Neuronal stem cell (in vitro differentiated cells): ENCODE data around the gene TBC1D16.
A peak's percentile ranks its signal among the peaks of the same experiment; 100 is the strongest.

ENCODE experiments used
- DNase-seq: peaks from one replicate; pipeline ENCODE4 v3.0.0-alpha.2; 2013; ENCODE audit warnings: low spot score
- H2AFZ ChIP-seq: one replicate; pipeline ENCODE4 v1.6.1; 2013; ENCODE audit warnings: mild to moderate bottlenecking, low read length, inconsistent platforms
- H2AK5ac ChIP-seq: 2 replicates; pipeline ENCODE4 v1.6.1; 2013; ENCODE audit warnings: low read depth, mild to moderate bottlenecking, inconsistent platforms, low read length, moderate library complexity, mixed read lengths
- H2BK120ac ChIP-seq: 2 replicates; pipeline ENCODE4 v1.6.1; 2013; ENCODE audit warnings: low read depth, mild to moderate bottlenecking, inconsistent platforms, low read length, moderate library complexity, mixed read lengths
- H2BK12ac ChIP-seq: one replicate; pipeline ENCODE4 v1.6.1; 2013; ENCODE audit warnings: low read length, inconsistent platforms
- H2BK15ac ChIP-seq: 2 replicates; pipeline ENCODE4 v1.6.1; 2013; ENCODE audit warnings: mild to moderate bottlenecking, low read length, inconsistent platforms, mixed read lengths
- H2BK5ac ChIP-seq: one replicate; pipeline ENCODE4 v1.6.1; 2013; ENCODE audit warnings: inconsistent platforms, mild to moderate bottlenecking, low read length, moderate library complexity
- H3K14ac ChIP-seq: one replicate; pipeline ENCODE4 v1.6.1; 2013; ENCODE audit warnings: low read length, inconsistent platforms
- H3K18ac ChIP-seq: 2 replicates; pipeline ENCODE4 v1.6.1; 2013; ENCODE audit warnings: low read length, inconsistent platforms
- H3K23ac ChIP-seq: 2 replicates; pipeline ENCODE4 v1.6.1; 2013; ENCODE audit warnings: low read depth, mild to moderate bottlenecking, mixed read lengths, low read length, inconsistent platforms; ENCODE audit not compliant: poor library complexity
- H3K27ac ChIP-seq: replicated peaks from 3 replicates; pipeline ENCODE4 v1.5.1; 2013; ENCODE audit warnings: low read length, inconsistent platforms
- H3K27me3 ChIP-seq, 3 experiments: 2 replicates each; pipeline ENCODE4 v1.6.1; 2013; ENCODE audit warnings: low read length in 3 of 3, mild to moderate bottlenecking in 2 of 3, inconsistent platforms in 1 of 3, low read depth in 1 of 3, mixed read lengths in 1 of 3, moderate library complexity in 1 of 3; ENCODE audit not compliant: control insufficient read depth in 3 of 3, insufficient read depth in 3 of 3
- H3K36me3 ChIP-seq, 2 donors: replicated peaks in 1 of 2; 2 replicates each; pipeline ENCODE4 v1.6.1; 2013; ENCODE audit warnings: low read length in 2 of 2; ENCODE audit not compliant: control insufficient read depth in 2 of 2, insufficient read depth in 2 of 2
- H3K4ac ChIP-seq: 2 replicates; pipeline ENCODE4 v1.6.1; 2013; ENCODE audit warnings: inconsistent platforms, mild to moderate bottlenecking, low read length, moderate library complexity
- H3K4me1 ChIP-seq, 2 donors: 1 replicate in 1 of 2; 2 replicates in 1 of 2; pipeline ENCODE4 v1.6.1; 2013; ENCODE audit warnings: low read length in 2 of 2, low read depth in 1 of 2; ENCODE audit not compliant: control insufficient read depth in 2 of 2, insufficient read depth in 1 of 2
- H3K4me2 ChIP-seq: one replicate; pipeline ENCODE4 v1.6.1; 2013; ENCODE audit warnings: mild to moderate bottlenecking, low read length, inconsistent platforms; ENCODE audit not compliant: insufficient read depth, poor library complexity, severe bottlenecking
- H3K4me3 ChIP-seq, 2 donors: 2 replicates each; pipeline ENCODE4 v1.5.1; 2013; ENCODE audit warnings: low read length in 2 of 2, mild to moderate bottlenecking in 2 of 2, inconsistent platforms in 1 of 2, moderate library complexity in 1 of 2
- H3K79me1 ChIP-seq: one replicate; pipeline ENCODE4 v1.6.1; 2013; ENCODE audit warnings: low read depth, mild to moderate bottlenecking, inconsistent platforms, low read length, moderate library complexity
- H3K9ac ChIP-seq: one replicate; pipeline ENCODE4 v1.6.1; 2013; ENCODE audit warnings: mild to moderate bottlenecking, low read depth, low read length, inconsistent platforms; ENCODE audit not compliant: poor library complexity
- H3K9me3 ChIP-seq, 2 donors: replicated peaks in 1 of 2; 2 replicates each; pipeline versions ENCODE3 to v1.6.1; 2013; ENCODE audit warnings: low read length in 2 of 2, mild to moderate bottlenecking in 2 of 2, inconsistent platforms in 1 of 2, low read depth in 1 of 2, mixed read lengths in 1 of 2, moderate library complexity in 1 of 2; ENCODE audit not compliant: control insufficient read depth in 2 of 2, insufficient read depth in 1 of 2
- H4K8ac ChIP-seq: one replicate; pipeline ENCODE4 v1.6.1; 2013; ENCODE audit warnings: low read depth, mild to moderate bottlenecking, inconsistent platforms, low read length, moderate library complexity
- H4K91ac ChIP-seq: one replicate; pipeline ENCODE4 v1.6.1; 2013; ENCODE audit warnings: low read length, low read depth, mild to moderate bottlenecking, inconsistent platforms; ENCODE audit not compliant: poor library complexity
- WGBS, 2 donors: extraction: QIAGEN DNeasy Blood & Tissue Kit; methylation state at CpG; one replicate each; pipeline ENCODE4 v1.1.7; 2013; ENCODE audit warnings: missing lambda C conversion rate in 2 of 2, mixed read lengths in 1 of 2; ENCODE audit not compliant: insufficient read length in 2 of 2, insufficient replicate concordance in 1 of 2; ENCODE audit errors: extremely low coverage in 2 of 2; 5-methylcytosine and 5-hydroxymethylcytosine counted together

TBC1D16 gene

DNA sequence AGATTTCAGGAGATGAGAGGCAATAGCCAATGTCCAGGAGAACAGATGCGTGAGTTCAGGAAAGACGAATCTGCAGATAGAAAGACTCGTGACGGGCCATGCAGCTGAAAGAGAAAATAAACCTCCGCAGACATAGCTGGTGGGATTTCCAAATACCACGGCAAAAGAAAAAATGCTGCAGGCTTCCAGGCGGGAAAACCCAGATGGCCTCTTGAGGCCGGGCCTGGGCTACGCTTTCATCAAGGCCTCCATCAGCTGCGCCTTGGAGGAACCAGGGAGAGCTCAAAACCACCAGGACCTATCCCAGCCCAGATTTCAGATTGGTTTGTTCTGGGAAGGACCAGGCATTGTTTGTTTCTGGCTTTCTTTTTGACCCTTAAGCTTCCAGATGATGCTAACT lies 17.4 kb upstream of the TBC1D16 start:
- Histone ChIP-seq H3K9me3 (no peaks in the 10 kb centered on the region), H2BK120ac (no peak overlapping the region), H3K36me3 (peaks cover 13 to 63% of the 10 kb centered on the region in 2 donors), H3K4me3 (no peak overlapping the region), H3K4me2 (no peak overlapping the region), H3K4ac (no peak overlapping the region), H2BK12ac (no peak overlapping the region), H4K91ac (no peak overlapping the region), H3K27ac (no peak overlapping the region), H3K18ac (no peak overlapping the region), H3K79me1 (no peaks in the 10 kb centered on the region), H3K4me1 (no peaks in the 10 kb centered on the region), H2BK5ac (no peak overlapping the region), H3K27me3 (no peaks in the 10 kb centered on the region), H2BK15ac (no peak overlapping the region), H2AFZ (no peak overlapping the region), H3K9ac (no peak overlapping the region), H2AK5ac (no peak overlapping the region), H3K14ac (no peak overlapping the region), H3K23ac (no peak overlapping the region), H4K8ac (no peak overlapping the region)
- no CpG with 5 or more reads among the region's 10 CpGs for WGBS, 2 donors
- no peak for DNase-seq

DNA sequence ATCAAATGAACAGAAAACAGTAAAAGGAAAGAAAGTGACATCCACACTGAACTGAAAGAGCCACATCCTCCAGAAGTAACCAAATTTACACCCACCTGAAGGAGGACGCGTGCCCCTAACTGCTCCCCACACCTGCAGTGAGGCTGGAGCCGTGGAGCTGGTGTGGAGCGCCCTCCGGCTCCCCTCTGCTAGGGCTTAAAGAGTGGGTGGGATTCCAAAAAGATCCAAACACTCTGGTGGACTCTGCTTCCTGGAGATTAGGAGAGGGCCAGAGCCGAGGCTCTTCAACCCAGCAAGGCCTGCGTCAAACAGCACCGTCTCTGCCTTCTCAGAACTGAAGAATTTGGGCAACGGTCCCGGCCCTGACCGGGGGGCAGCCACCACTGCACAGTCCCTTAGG lies 16.0 kb upstream of the TBC1D16 start:
- Histone ChIP-seq H3K27me3 (no peaks in the 10 kb centered on the region), H4K8ac (no peak overlapping the region), H4K91ac (no peak overlapping the region), H3K4me1 (no peaks in the 10 kb centered on the region), H3K79me1 (no peaks in the 10 kb centered on the region), H3K36me3 (peaks cover 13 to 62% of the 10 kb centered on the region in 2 donors), H2AK5ac (no peak overlapping the region), H3K18ac (no peak overlapping the region), H2BK120ac (no peak overlapping the region), H2BK15ac (no peak overlapping the region), H3K9me3 (no peaks in the 10 kb centered on the region), H3K14ac (no peak overlapping the region), H2AFZ (no peak overlapping the region), H3K4ac (no peak overlapping the region), H3K23ac (no peak overlapping the region), H3K4me3 (no peak overlapping the region), H2BK12ac (no peak overlapping the region), H3K9ac (no peak overlapping the region), H3K27ac (no peak overlapping the region), H3K4me2 (no peak overlapping the region), H2BK5ac (no peak overlapping the region)
- no peak for DNase-seq
- no CpG with 5 or more reads among the region's 11 CpGs for WGBS, 2 donors

DNA sequence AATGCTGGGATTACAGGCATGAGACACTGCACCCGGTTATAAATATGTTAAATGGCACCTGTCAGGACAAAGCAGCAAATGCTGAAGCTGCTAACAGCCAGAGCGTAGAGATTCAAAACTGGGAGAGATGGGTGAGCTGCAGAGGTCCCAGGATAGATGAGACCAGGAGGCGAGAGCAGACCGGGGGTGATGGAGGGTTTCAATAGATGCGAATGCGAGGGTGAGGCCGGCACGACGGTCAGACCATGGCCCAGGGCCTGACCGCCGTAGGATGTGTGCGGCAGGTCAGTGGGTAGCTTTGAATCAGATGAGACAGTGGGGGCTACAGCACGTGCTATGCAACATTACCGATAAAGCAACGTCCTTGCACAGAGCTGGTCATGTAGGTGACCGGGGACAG lies 15.0 kb upstream of the TBC1D16 start:
- peak overlapping the region in 1 of 2 donors; percentile 47 for H3K4me3 ChIP-seq
- no peak overlapping the region for H2BK15ac ChIP-seq
- H3K9ac ChIP-seq: peak overlapping the region; percentile 9
- no peaks in the 10 kb centered on the region for H3K27me3 ChIP-seq
- peaks cover 13 to 66% of the 10 kb centered on the region in 2 donors for H3K36me3 ChIP-seq
- no peak overlapping the region for H3K23ac ChIP-seq
- no peak overlapping the region for H2AFZ ChIP-seq
- H3K27ac ChIP-seq: no peak overlapping the region
- H4K8ac ChIP-seq: no peak overlapping the region
- H3K18ac ChIP-seq: no peak overlapping the region
- H4K91ac ChIP-seq: no peak overlapping the region
- H2AK5ac ChIP-seq: no peak overlapping the region
- no peak overlapping the region for H3K14ac ChIP-seq
- H3K4me2 ChIP-seq: no peak overlapping the region
- no peak overlapping the region for H2BK5ac ChIP-seq
- H2BK120ac ChIP-seq: no peak overlapping the region
- no peaks in the 10 kb centered on the region for H3K9me3 ChIP-seq
- H3K4ac ChIP-seq: no peak overlapping the region
- WGBS, 2 donors: no CpG with 5 or more reads among the region's 16 CpGs
- no peak overlapping the region for H2BK12ac ChIP-seq
- H3K79me1 ChIP-seq: no peaks in the 10 kb centered on the region
- no peaks in the 10 kb centered on the region for H3K4me1 ChIP-seq
- DNase-seq: no peak

DNA sequence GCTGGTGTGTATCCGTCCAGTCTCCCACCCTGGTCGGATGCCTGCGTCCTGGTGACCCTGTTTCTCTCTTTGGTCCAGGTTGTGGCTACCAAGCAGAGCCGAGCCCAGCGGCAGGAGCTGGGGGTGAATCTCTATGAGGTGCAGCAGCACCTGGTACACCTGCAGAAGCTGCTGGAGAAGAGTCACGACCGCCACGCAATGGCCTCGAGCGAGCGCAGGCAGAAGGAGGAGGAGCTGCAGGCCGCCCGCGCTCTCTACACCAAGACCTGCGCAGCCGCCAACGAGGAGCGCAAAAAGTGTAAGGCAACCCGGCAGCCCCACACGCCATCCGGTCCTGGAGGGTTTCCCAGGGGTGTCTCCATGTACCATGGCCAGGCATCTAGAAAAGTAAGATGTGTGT lies 14.3 kb upstream of the TBC1D16 start:
- Histone ChIP-seq H2BK5ac (no peak overlapping the region), H2BK120ac (no peak overlapping the region), H3K14ac (no peak overlapping the region), H3K4me1 (no peaks in the 10 kb centered on the region), H2BK12ac (no peak overlapping the region), H4K91ac (no peak overlapping the region), H2BK15ac (no peak overlapping the region), H3K79me1 (no peaks in the 10 kb centered on the region), H3K36me3 (peaks cover 13 to 72% of the 10 kb centered on the region in 2 donors), H3K4me3 (no peak overlapping the region), H3K23ac (no peak overlapping the region), H2AK5ac (no peak overlapping the region), H3K18ac (no peak overlapping the region), H3K4me2 (no peak overlapping the region), H2AFZ (no peak overlapping the region), H4K8ac (no peak overlapping the region), H3K9me3 (no peaks in the 10 kb centered on the region), H3K9ac (no peak overlapping the region), H3K27me3 (no peaks in the 10 kb centered on the region), H3K27ac (no peak overlapping the region), H3K4ac (no peak overlapping the region)
- no CpG with 5 or more reads among the region's 21 CpGs for WGBS, 2 donors
- DNase-seq: no peak
